DOHH2 (cell line): ENCODE measurements around the gene TBC1D20.

ENCODE experiments used
- CTCF ChIP-seq: fragments of 200-600 bp; sonication (generic); IDR thresholded peaks from one replicate; pipeline ENCODE4 v1.5.1; 2014; ENCODE audit warnings: antibody characterized with exemption, mild to moderate bottlenecking, low read depth, low read length; ENCODE audit not compliant: poor library complexity, severe bottlenecking
- EZH2phosphoT487 ChIP-seq: fragments of 200-600 bp; sonication (generic); IDR thresholded peaks from 2 replicates; pipeline ENCODE4 v1.6.1; 2017; ENCODE audit warnings: borderline replicate concordance, mild to moderate bottlenecking, antibody characterized with exemption, low read length, moderate library complexity, mixed read lengths

- TF ChIP-seq CTCF (no peak), EZH2phosphoT487 (no peak)
Observed at GRCh38 chr20:419556-420165, 42.7 kb downstream of the TBC1D20 start.
